ENCODE results near the gene ANKS6.

ANKS6 gene

GRCh38 chr9:98768344-98768743 lies 28.0 kb downstream of the ANKS6 start:
- DNase-seq, result no peak

- DNase-seq, result no peak
Observed at GRCh38 chr9:98767915-98768314, 28.4 kb downstream of the ANKS6 start.

- no peak for DNase-seq
Observed at GRCh38 chr9:98767196-98767595, 29.2 kb downstream of the ANKS6 start.

GRCh38 chr9:98766586-98766985 lies 29.8 kb downstream of the ANKS6 start:
- no peak for DNase-seq

GRCh38 chr9:98765256-98765655 lies 31.1 kb downstream of the ANKS6 start:
- no peak for DNase-seq

- DNase-seq, result no peak
Observed at GRCh38 chr9:98763986-98764745, 32.2 kb downstream of the ANKS6 start.

GRCh38 chr9:98760231-98760630 lies 36.1 kb downstream of the ANKS6 start:
- no peak for DNase-seq

GRCh38 chr9:98755006-98755618 lies 41.2 kb downstream of the ANKS6 start:
- no peak for DNase-seq

GRCh38 chr9:98751210-98751609 lies 45.1 kb downstream of the ANKS6 start:
- DNase-seq, result no peak

- no peak for DNase-seq
Observed at GRCh38 chr9:98750364-98751060, 45.8 kb downstream of the ANKS6 start.

GRCh38 chr9:98747476-98747875 lies 48.9 kb downstream of the ANKS6 start:
- DNase-seq, result no peak

- DNase-seq, result no peak
Observed at GRCh38 chr9:98745470-98745869, 50.9 kb downstream of the ANKS6 start.

- DNase-seq, result no peak
Observed at GRCh38 chr9:98743818-98744611, 52.3 kb downstream of the ANKS6 start.

GRCh38 chr9:98743329-98743728 lies 53.0 kb downstream of the ANKS6 start:
- no peak for DNase-seq

- no peak for DNase-seq
Observed at GRCh38 chr9:98742325-98743280, 53.8 kb downstream of the ANKS6 start.

GRCh38 chr9:98740226-98740881 lies 56.0 kb downstream of the ANKS6 start:
- DNase-seq, result no peak

- DNase-seq, result no peak
Observed at GRCh38 chr9:98738741-98739140, 57.6 kb downstream of the ANKS6 start.

GRCh38 chr9:98736226-98736625 lies 60.1 kb downstream of the ANKS6 start:
- DNase-seq, result no peak

- DNase-seq, result no peak
Observed at GRCh38 chr9:98732801-98733200, 63.6 kb downstream of the ANKS6 start.

- DNase-seq, result no peak
Observed at GRCh38 chr9:98732091-98732490, 64.3 kb downstream of the ANKS6 start.

GRCh38 chr9:98730871-98731270 lies 65.5 kb downstream of the ANKS6 start:
- DNase-seq, result no peak

Data from T1000 (cell line).